Measurements from ENCODE around the gene CAMTA1. TPM values are rescaled to one million over a fixed set of nuclear protein-coding genes. Genes with fewer than 3 reads are reported as not detected.

The CAMTA1 gene
- total RNA-seq, 1 experiment from 2014 or later, result 69.5 TPM

DNA sequence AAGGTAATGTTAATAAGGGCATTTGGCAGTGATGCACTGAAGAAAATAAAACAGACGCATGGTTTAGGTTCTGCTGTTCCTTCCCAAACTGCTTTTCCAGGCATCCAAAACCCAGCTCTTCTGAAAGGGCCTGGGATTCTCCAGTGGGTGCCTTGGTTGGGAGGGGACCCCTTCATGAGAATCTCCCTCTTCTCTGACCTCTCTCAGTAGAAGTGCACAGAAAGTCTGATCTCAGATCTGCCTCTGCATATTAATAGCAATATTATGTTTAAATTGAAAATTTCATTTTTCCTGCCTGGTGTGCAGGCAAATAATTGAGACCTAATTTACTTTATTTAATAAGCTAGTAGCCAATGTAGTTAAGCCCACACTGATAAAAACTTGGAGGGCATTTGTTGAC, 260.6 kb downstream of the CAMTA1 start:
- Histone ChIP-seq H3K9me2 (ENCODE audit: insufficient read depth) (no peaks in the 10 kb centered on the region), H3K4me2 (ENCODE audit: low read length) (no peak overlapping the region), H3K36me3 (ENCODE audit: control insufficient read depth in 1 of 2, insufficient read depth in 2 of 2, low read length in 2 of 2) (no peaks in the 10 kb centered on the region), H3K9ac (ENCODE audit: low read length) (no peak overlapping the region), H3K4me3 (replicated peaks in 1 of 2; ENCODE audit: low read depth in 1 of 2, low read length in 2 of 2) (no peak overlapping the region), H4K20me1 (ENCODE audit: insufficient read depth) (no peaks in the 10 kb centered on the region), H3K4me1 (ENCODE audit: control insufficient read depth in 1 of 2, insufficient read depth in 2 of 2, low read length in 2 of 2) (no peaks in the 10 kb centered on the region), H3K9me3 (ENCODE audit: control insufficient read depth in 1 of 2, insufficient read depth in 1 of 2, low read depth in 1 of 2, low read length in 2 of 2) (no peaks in the 10 kb centered on the region), H3K27ac (ENCODE audit: low read depth, low read length) (no peak overlapping the region), H3K79me2 (ENCODE audit: insufficient read depth, low read length) (no peaks in the 10 kb centered on the region), H2AFZ (ENCODE audit: low read depth, low read length, poor library complexity, severe bottlenecking) (no peak overlapping the region), H3K27me3 (ENCODE audit: insufficient read depth, low read length) (peaks cover 16% of the 10 kb centered on the region)
- BruUV-seq (replicated peaks), result no TSS peak
- ChIA-PET CTCF (interaction anchor here (1.1 to 1.6 kb wide), 2 partner anchors 10 to 25 kb away, joined by 3 to 4 read pairs; no protein-coding TSS in a partner anchor), POLR2A (no interaction called here), RAD21 (ENCODE audit: low non-redundant PET in 1 of 2, low total read pairs in 2 of 2, uncharacterized antibody in 2 of 2, unreplicated experiment in 2 of 2) (no interaction called here)
- TF ChIP-seq, protein P1, sequence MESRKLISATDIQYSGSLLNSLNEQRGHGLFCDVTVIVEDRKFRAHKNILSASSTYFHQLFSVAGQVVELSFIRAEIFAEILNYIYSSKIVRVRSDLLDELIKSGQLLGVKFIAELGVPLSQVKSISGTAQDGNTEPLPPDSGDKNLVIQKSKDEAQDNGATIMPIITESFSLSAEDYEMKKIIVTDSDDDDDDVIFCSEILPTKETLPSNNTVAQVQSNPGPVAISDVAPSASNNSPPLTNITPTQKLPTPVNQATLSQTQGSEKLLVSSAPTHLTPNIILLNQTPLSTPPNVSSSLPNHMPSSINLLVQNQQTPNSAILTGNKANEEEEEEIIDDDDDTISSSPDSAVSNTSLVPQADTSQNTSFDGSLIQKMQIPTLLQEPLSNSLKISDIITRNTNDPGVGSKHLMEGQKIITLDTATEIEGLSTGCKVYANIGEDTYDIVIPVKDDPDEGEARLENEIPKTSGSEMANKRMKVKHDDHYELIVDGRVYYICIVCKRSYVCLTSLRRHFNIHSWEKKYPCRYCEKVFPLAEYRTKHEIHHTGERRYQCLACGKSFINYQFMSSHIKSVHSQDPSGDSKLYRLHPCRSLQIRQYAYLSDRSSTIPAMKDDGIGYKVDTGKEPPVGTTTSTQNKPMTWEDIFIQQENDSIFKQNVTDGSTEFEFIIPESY (IDR thresholded peaks at IDR 0.05; ENCODE audit: extremely low read depth, insufficient replicate concordance, low read length), result no peak
- TF ChIP-seq FOSL1 (IDR thresholded peaks at IDR 0.05; ENCODE audit: low read depth), result no peak
- no peak for TF ChIP-seq TCF7L2 (IDR thresholded peaks at IDR 0.05; ENCODE audit: borderline replicate concordance, extremely low read depth, insufficient read depth, insufficient read length)
- no peak for TF ChIP-seq ZFX (IDR thresholded peaks at IDR 0.05)
- no peak for TF ChIP-seq POLR2A (IDR thresholded peaks at IDR 0.05; ENCODE audit: borderline replicate concordance, extremely low read depth, insufficient read depth, insufficient read length)
- no peak for TF ChIP-seq ELF1 (IDR thresholded peaks at IDR 0.05; ENCODE audit: borderline replicate concordance, low read depth)
- TF ChIP-seq CBX3 (IDR thresholded peaks at IDR 0.05; ENCODE audit: low read depth), result no peak
- no peak for TF ChIP-seq SP1 (IDR thresholded peaks at IDR 0.05; ENCODE audit: low read depth)
- no peak for TF ChIP-seq POLR2AphosphoS5 (IDR thresholded peaks at IDR 0.05; ENCODE audit: low read depth, low read length)
- no peak for TF ChIP-seq ATF3 (IDR thresholded peaks at IDR 0.05)
- TF ChIP-seq REST (IDR thresholded peaks at IDR 0.05; ENCODE audit: low read depth), result no peak
- no peak for TF ChIP-seq YY1 (IDR thresholded peaks at IDR 0.05; ENCODE audit: extremely low read depth, insufficient replicate concordance, low read depth, low read length)
- DNase-seq (ENCODE audit: low read depth, low spot score) (no peak), ATAC-seq (no peak)
- intact Hi-C loops (cut with micrococcal nuclease), result no loop called here

Data from HCT116 (cell line).